Measurements from ENCODE around the gene POLR1H. TPM values are rescaled to one million over a fixed set of nuclear protein-coding genes. Genes with fewer than 3 reads are reported as not detected.

The POLR1H gene
- total RNA-seq, 4 donors from 2014 or later: 27.4 to 37.8 (median 33.6) TPM

DNA sequence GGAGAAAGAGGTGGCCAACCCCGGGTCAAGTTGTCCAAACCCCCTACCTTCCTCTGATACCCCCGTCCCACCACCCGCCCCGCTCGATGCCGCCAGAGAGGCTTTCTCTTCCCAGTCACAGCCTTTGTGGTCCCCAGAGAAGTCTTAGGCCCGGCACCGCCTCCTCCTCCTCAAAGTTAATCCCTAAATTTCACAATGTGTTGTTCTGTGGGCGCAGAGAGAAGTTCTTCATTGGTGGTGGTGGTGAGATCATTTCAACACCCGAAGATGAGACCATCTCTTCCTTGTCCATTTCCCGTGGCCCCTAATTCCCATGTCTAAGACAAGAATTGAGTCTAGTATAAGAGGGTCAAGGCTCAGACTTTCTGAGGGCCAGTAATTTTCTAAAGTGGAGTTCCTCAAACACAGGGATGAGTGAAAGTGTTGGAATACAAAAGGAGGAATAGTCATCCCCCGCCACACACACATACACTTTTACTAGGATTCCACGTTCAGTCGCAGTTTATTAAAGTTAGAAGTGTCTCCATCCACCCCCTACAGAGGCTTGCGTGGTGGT lies 41.4 kb downstream of the POLR1H start:
- TF ChIP-seq POLR2A (IDR thresholded peaks at IDR 0.05): no peak
- TF ChIP-seq, protein P1, sequence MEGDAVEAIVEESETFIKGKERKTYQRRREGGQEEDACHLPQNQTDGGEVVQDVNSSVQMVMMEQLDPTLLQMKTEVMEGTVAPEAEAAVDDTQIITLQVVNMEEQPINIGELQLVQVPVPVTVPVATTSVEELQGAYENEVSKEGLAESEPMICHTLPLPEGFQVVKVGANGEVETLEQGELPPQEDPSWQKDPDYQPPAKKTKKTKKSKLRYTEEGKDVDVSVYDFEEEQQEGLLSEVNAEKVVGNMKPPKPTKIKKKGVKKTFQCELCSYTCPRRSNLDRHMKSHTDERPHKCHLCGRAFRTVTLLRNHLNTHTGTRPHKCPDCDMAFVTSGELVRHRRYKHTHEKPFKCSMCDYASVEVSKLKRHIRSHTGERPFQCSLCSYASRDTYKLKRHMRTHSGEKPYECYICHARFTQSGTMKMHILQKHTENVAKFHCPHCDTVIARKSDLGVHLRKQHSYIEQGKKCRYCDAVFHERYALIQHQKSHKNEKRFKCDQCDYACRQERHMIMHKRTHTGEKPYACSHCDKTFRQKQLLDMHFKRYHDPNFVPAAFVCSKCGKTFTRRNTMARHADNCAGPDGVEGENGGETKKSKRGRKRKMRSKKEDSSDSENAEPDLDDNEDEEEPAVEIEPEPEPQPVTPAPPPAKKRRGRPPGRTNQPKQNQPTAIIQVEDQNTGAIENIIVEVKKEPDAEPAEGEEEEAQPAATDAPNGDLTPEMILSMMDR (IDR thresholded peaks at IDR 0.05): no peak
- intact Hi-C loops (cut with DNase I; ENCODE audit: low total_unique reads): no loop called here
- WGBS, 2 donors: 33 to 42% methylated on average over 15 of the region's 15 CpGs
- peak; percentile 32 to 94 for DNase-seq (ENCODE audit: low spot score in 2 of 2)
- H3K4me3 ChIP-seq (ENCODE audit: low read depth, poor library complexity, severe bottlenecking): no peak overlapping the region

- 2% methylated on average over 36 of the region's 36 CpGs for WGBS, 2 donors
- no peak for TF ChIP-seq POLR2A (IDR thresholded peaks at IDR 0.05)
- TF ChIP-seq, protein P1 (IDR thresholded peaks at IDR 0.05): peak in 1 of 3 donors; percentile 87
- peak overlapping the region; percentile 16 for H3K4me3 ChIP-seq (ENCODE audit: low read depth, poor library complexity, severe bottlenecking)
- intact Hi-C loops (cut with DNase I; ENCODE audit: low total_unique reads): no loop called here
- peak; percentile 92 to 98 for DNase-seq (ENCODE audit: low spot score in 2 of 2)
These were observed 42.2 kb downstream of the POLR1H start for GRCh38 chr6:30102970-30103871.

DNA sequence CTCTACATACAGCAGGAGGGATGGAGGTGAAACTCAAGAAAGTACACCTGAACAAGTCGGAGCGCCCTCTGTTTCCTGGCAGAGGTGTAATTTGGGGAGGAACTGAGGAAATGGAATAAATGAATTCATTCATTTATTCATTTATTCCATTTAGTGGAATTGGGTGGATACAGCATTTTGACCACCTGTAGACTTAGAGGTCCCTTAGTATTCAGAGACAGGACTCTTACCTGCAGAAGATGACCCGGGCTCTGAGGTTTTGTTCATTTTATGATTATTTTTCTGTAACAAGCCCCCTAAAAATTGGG lies 42.8 kb downstream of the POLR1H start:
- no peak overlapping the region for H3K4me3 ChIP-seq (ENCODE audit: low read depth, poor library complexity, severe bottlenecking)
- no peak for DNase-seq (ENCODE audit: low spot score in 2 of 2)
- 38 to 44% methylated on average over 3 of the region's 3 CpGs for WGBS, 2 donors
- TF ChIP-seq, protein P1 (IDR thresholded peaks at IDR 0.05): no peak
- no peak for TF ChIP-seq POLR2A (IDR thresholded peaks at IDR 0.05)
- intact Hi-C loops (cut with DNase I; ENCODE audit: low total_unique reads): no loop called here

DNA sequence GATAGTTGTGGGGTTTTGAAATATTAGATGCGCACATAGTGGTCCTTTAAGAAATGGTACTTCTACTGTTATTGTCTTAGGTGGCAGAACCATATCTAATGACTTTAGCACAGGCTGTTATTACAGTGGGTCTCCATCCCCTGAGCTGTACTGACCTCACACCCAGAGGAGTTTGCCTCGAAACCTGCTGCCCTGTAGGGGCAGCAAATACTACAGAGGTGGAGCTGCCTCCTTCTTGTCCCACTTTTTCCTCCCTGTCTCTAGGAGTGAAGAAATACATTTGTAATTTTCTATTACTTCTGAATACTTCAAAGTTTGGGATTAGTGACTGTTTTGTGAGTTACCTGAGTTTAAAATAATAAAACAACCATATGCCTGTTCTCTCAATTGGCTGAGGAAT lies 43.6 kb downstream of the POLR1H start:
- intact Hi-C loops (cut with DNase I; ENCODE audit: low total_unique reads): no loop called here
- DNase-seq (ENCODE audit: low spot score in 2 of 2): no peak
- 89 to 98% methylated on average over 2 of the region's 2 CpGs for WGBS, 2 donors
- no peak overlapping the region for H3K4me3 ChIP-seq (ENCODE audit: low read depth, poor library complexity, severe bottlenecking)
- TF ChIP-seq POLR2A (IDR thresholded peaks at IDR 0.05): no peak
- TF ChIP-seq, protein P1 (IDR thresholded peaks at IDR 0.05): no peak

- no peak for DNase-seq (ENCODE audit: low spot score in 2 of 2)
- intact Hi-C loops (cut with DNase I; ENCODE audit: low total_unique reads): no loop called here
- TF ChIP-seq, protein P1 (IDR thresholded peaks at IDR 0.05): no peak
- no peak for TF ChIP-seq POLR2A (IDR thresholded peaks at IDR 0.05)
- WGBS, 2 donors: 55 to 63% methylated on average over 27 of the region's 27 CpGs
- no peak overlapping the region for H3K4me3 ChIP-seq (ENCODE audit: low read depth, poor library complexity, severe bottlenecking)
These were observed 50.3 kb downstream of the POLR1H start for GRCh38 chr6:30111266-30111856.

Data from lower leg skin (tissue), 4 donors.